ENCODE results near the gene REXO1.

REXO1 gene

GRCh38 chr19:1815605-1816529, 32.4 kb downstream of the REXO1 start:
- TF ChIP-seq, protein P1, sequence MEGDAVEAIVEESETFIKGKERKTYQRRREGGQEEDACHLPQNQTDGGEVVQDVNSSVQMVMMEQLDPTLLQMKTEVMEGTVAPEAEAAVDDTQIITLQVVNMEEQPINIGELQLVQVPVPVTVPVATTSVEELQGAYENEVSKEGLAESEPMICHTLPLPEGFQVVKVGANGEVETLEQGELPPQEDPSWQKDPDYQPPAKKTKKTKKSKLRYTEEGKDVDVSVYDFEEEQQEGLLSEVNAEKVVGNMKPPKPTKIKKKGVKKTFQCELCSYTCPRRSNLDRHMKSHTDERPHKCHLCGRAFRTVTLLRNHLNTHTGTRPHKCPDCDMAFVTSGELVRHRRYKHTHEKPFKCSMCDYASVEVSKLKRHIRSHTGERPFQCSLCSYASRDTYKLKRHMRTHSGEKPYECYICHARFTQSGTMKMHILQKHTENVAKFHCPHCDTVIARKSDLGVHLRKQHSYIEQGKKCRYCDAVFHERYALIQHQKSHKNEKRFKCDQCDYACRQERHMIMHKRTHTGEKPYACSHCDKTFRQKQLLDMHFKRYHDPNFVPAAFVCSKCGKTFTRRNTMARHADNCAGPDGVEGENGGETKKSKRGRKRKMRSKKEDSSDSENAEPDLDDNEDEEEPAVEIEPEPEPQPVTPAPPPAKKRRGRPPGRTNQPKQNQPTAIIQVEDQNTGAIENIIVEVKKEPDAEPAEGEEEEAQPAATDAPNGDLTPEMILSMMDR (conservative IDR thresholded peaks at IDR 0.05; ENCODE audit: low read depth, low read length): no peak
- H3K4me3 ChIP-seq (ENCODE audit: low read length): no peak overlapping the region
- DNase-seq (ENCODE audit: low read depth): no peak

- TF ChIP-seq, protein P1 (conservative IDR thresholded peaks at IDR 0.05; ENCODE audit: low read depth, low read length): no peak
- H3K4me3 ChIP-seq (ENCODE audit: low read length): no peak overlapping the region
- DNase-seq (ENCODE audit: low read depth): no peak
Observed at GRCh38 chr19:1814833-1815604, 33.3 kb downstream of the REXO1 start.

- H3K4me3 ChIP-seq (ENCODE audit: low read length): no peak overlapping the region
- no peak for DNase-seq (ENCODE audit: low read depth)
- TF ChIP-seq, protein P1 (conservative IDR thresholded peaks at IDR 0.05; ENCODE audit: low read depth, low read length): no peak
Observed at GRCh38 chr19:1814391-1814790, 33.9 kb downstream of the REXO1 start.

- H3K4me3 ChIP-seq (ENCODE audit: low read length): peak overlapping the region; percentile 65
- no peak for DNase-seq (ENCODE audit: low read depth)
- TF ChIP-seq, protein P1 (conservative IDR thresholded peaks at IDR 0.05; ENCODE audit: low read depth, low read length): no peak
Observed at GRCh38 chr19:1813192-1814182, 34.8 kb downstream of the REXO1 start.

DNA sequence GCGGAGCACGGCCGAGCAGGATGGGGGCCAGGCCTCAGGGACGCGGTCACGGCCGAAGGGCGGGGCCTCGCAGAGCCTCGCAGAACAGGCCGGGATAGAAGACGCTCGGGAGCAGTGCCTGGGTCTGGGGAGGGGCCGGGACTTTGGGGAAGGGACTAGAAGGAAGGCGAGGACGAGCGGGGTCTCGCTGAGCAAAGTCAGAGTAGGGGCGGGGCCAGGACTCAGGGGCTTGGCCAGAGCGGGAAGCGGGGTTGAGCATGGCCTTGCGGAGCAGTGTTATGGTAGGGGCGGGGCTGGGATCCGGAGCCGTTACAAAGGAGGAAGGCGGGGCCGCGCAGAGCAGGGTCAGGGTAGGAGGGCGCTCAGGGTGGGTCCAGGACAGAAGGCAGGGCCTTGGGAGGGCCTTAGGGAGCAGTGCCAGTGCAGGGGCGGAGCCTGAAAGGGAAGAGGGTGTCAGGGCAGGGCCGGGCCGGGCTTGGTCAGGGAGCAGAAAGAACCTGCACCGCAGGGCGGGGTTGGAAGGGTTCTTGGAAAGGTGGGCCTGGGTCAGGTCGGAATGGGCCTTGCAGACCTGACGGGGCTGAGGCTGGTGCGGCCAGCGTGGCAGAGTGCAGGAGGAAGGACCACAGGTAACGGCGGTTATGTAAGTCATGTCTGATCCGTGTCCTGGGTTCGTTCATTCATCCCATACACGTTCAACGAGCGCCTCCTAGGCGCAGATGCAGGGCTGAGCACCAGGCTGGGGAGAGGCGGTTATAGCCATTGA, 35.7 kb downstream of the REXO1 start:
- H3K4me3 ChIP-seq (ENCODE audit: low read length): peak overlapping the region; percentile 65
- TF ChIP-seq, protein P1 (conservative IDR thresholded peaks at IDR 0.05; ENCODE audit: low read depth, low read length): peak; percentile 78
- peak; percentile 80 for DNase-seq (ENCODE audit: low read depth)

DNA sequence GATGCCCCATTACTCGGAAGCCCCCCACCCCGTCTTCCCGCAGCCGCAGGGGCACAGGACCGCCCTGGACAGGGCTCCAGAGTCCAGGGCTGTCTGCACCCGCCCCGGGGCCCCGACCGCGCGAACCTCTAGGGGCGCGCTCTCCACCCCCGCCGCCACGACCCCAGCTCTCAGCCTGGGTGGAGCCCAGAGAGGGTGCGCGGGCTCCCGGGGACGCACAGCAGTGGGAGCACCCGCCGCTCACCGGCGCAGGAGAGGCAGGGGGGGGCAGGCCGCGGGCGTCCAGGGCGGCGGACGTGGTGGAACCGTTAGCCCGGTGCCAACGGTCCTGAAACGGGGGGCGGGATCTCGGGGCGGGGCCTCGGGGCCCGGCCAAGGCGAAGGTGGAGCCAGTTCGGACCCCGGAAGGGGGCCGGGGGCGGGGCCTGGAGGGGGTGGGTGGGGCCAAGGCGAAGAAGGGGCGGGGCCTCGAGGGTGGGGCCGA, 36.3 kb downstream of the REXO1 start, which contains the start of gene ATP8B3:
Gene ATP8B3 (minus strand): TSS at position 335 of the 484 bp plus-strand sequence. CDS start 540 bp downstream, outside the sequence.
- DNase-seq (ENCODE audit: low read depth): no peak
- peak within 1 kb of the TSS; percentile 65 for H3K4me3 ChIP-seq (ENCODE audit: low read length)
- TF ChIP-seq, protein P1 (conservative IDR thresholded peaks at IDR 0.05; ENCODE audit: low read depth, low read length): no peak

Measured in retinal pigment epithelial cell (primary cell).